Activated CD4-positive, alpha-beta T cell treated with anti-CD3 and anti-CD28 coated beads, Interleukin-2, amount 50 U/mL, for 4 hours (primary cell): ENCODE measurements around the gene SMIM13.

ENCODE experiments used
- DNase-seq, 2 experiments: peaks; one replicate each; pipeline ENCODE4 v3.0.0-alpha.2; 2020

SMIM13 gene

GRCh38 chr6:11161031-11161956 lies 67.7 kb downstream of the SMIM13 start:
- DNase-seq, result no peak

DNA sequence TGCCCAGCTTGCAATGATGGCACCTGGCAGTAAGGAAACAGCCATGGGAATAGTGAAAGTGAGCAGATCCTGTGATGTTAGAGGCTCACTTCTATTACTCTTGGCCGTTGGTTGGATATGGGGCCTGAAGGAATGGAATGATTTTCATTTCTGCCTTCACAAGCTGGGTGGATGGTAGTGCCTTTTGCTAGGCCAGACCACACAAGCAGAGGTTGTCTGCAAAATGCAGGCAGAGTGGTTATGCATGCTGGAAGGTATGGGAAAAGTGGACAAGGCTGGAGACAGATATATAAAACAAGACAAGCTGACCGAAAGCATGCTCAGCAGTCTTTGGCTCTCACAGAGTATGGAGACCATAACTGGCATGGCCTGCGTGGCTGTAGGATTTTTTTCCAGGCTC lies 68.6 kb downstream of the SMIM13 start:
- DNase-seq, result no peak

GRCh38 chr6:11163932-11164331 lies 70.3 kb downstream of the SMIM13 start:
- no peak for DNase-seq

DNA sequence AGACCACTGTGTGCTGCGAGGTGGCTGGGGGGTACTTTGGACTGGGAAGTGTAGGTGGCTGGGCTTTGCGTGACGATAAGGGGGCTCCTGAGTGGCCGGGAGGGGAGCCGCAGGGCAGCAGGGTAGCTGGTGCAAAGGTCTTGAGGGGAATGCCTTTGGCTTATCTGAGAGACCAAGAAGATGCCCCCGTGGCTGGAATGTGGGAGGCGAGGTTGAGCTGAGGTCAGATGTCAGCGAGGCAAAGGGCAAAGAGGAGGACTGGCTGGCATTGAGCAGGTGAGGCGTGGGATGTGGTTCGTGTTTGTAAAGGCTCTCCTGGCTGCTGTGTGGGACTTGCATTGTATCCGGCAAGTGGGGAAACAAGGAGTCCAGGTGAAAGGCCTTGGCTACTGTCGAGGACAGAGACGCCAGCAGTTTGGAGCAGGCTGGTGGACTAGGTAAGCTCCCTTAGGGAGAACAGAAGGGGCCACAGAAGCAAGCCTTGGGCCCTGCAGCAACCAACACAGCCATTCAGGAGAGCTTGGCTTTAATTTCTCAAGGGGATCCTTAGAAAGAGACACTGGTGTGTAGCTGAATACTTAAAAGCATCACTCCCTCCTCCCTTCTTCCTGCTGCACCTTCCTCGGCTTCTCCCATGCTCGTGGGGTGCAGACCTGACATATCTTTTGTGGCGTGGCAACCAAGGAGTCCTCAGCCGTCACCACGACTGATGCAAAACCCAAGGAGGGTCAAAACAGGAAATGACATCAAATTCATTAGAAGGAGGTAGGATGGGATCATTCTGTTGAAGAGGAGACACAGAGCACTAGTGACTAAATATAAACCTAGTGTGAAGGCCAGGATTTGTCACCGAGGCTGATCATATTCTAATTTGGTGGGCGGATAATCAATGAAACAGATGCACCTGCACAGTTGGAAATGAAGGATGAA lies 71.3 kb downstream of the SMIM13 start:
- DNase-seq, result no peak

- no peak for DNase-seq
Measured at GRCh38 chr6:11166948-11167347, 73.3 kb downstream of the SMIM13 start.

GRCh38 chr6:11168091-11168635 lies 74.5 kb downstream of the SMIM13 start:
- no peak for DNase-seq

GRCh38 chr6:11171952-11172351 lies 78.3 kb downstream of the SMIM13 start:
- DNase-seq, result no peak

DNA sequence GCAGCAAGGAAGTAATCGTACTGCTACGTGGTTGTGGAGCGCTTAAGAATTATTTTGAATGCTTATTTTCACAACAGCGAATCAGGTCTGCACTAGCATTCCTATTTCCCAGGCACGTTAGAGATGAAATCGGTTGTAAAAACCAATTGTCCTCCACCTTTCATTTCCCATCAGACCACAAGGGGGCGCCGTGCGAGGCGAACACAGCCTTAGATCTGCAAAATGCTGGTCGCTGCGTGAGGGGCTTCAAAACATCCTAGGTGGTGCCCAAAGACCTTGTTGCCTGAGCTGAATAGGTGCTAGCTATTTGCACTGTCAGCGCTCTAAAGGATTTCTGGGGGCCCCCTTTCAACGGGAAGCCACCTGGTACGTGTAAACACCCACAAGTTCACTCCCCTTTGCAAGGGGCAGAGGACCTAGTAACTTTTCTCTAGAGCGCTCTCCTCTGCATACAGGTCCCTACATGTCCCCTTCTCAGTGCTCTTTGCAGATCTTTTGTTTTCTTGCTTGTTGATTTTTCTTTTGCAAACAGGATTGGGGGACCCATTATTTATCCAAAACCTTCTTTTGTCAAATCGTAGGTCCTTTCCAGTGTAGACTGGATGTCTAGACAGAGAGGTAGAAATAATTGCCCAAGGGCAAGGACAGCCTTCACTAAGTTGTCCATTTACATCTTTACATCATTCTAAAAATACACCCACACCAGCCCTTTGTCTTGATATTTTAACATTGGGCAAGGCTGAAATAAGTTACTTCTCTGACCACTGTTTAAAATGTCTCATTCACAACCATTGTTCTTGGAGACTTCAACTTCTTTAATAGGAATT lies 79.1 kb downstream of the SMIM13 start:
- DNase-seq, result peak; percentile 72 to 77

DNA sequence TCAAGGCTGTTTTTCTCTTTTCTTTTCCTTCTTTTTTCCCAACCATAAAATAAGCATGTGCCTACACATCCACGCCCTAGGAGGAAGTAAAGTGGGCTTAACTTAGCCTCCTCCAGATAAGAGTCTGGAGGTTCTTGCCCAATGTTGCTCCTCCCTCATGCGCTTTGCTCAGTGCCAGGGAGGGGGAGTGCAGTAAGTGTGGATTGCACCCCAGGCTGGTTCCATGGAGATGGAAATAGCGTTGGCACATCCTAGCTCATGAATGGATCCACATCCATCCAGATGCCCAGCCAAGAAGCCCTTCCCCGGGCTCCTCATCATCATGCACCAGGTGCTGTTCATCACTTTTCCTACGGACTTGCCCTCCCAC lies 80.6 kb downstream of the SMIM13 start:
- DNase-seq, result no peak

DNA sequence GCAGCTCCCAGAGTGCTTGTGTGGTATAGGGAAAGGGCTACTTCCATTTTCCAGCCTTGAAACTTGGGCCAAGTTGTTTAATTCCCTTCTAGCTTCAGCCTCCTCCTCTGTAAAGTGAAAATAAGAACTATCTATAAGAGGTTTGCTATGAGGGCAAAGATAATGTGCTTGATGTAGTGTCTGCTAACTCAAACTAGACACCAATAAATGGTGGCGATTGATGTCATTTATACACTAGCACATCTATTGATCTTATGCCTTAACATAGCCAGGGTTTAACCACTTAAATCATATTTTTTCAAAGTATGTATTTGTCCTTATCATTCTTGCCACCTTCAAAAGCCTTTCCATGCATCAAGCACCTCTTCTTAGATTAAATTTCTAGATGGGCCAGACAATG lies 83.6 kb downstream of the SMIM13 start:
- no peak for DNase-seq

DNA sequence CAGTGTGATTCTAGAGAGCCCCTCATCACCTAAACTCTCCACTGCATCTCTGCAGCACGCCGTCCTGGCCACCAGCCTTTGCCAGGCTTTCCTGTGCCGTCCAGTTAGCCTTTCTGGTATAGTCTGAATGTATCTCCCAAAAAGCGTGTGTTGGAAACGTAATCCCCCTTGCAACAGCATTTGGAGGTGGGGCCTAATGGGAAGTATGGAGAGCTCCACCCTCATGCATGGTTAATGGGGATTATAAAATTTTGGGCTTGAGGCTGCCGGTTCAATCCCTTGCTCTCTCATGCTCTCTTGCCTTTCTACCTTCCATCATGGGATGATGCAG lies 85.4 kb downstream of the SMIM13 start:
- no peak for DNase-seq

DNA sequence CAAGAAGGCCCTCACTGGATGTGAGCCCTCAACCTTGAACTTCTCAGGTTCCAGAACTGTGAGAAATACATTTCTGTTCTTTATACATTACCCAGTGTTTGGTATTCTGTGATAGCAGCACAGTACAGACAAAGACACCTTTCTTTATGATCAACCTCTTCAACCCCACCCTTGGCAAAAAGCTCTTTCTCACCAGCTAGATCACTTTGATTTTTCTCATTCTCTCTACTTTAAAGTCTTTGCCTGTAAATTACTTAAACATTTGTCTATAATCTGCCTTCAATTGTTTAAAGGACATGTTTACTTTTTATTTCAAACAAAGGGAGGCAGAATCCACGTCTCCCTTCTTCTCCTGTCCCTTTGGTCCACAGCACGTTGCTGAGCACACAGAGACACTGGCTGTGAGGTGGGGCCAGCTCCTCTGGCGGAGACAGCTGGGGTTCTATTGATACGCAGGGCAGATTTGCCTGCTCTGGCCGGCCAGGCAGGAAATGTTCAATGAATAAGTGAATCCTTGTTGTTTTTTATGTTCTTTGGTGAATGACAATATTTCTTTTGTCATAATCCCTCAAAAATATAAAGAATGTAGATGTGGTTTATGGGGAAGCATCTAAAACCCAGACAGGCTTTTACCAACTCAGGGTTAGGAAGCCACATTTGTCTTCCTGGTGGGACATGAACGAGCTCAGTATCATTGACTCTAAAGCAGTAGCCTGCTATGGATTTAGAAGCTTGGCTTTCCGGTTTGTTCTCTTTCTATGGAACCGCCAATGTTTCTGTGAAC lies 86.0 kb downstream of the SMIM13 start:
- no peak for DNase-seq

GRCh38 chr6:11181478-11182136 lies 88.0 kb downstream of the SMIM13 start:
- DNase-seq, result no peak

- DNase-seq, result no peak
Measured at GRCh38 chr6:11183761-11184362, 90.2 kb downstream of the SMIM13 start.

GRCh38 chr6:11185204-11185842 lies 91.7 kb downstream of the SMIM13 start:
- no peak for DNase-seq

GRCh38 chr6:11187301-11187700 lies 93.7 kb downstream of the SMIM13 start:
- DNase-seq, result no peak
